RWPE2 (cell line): ENCODE results near the gene FAAP20.

Source experiments
- ATAC-seq: fragments of 200-7000 bp; cut with Tn5 transposase; 3 replicates; pipeline ENCODE4 v1.9.1; 2021; ENCODE audit warnings: low read depth
- DNase-seq: peaks from one replicate; pipeline ENCODE4 v3.0.0-alpha.2; 2020; ENCODE audit warnings: low spot score
- H3K27ac ChIP-seq: fragments of 450-650 bp; 2 replicates; pipeline ENCODE4 v1.5.1; 2017; ENCODE audit warnings: mild to moderate bottlenecking; ENCODE audit not compliant: poor library complexity, severe bottlenecking
- H3K27me3 ChIP-seq: fragments of 250-450 bp; sonication (Bioruptor Pico); 2 replicates; pipeline ENCODE4 v1.5.1; 2021; ENCODE audit warnings: mild to moderate bottlenecking, moderate library complexity; ENCODE audit not compliant: insufficient read depth, poor library complexity, severe bottlenecking
- H3K36me3 ChIP-seq: fragments of 250-450 bp; sonication (Bioruptor Pico); 2 replicates; pipeline ENCODE4 v1.5.1; 2020; ENCODE audit warnings: low read depth, mild to moderate bottlenecking, moderate library complexity
- H3K4me1 ChIP-seq: fragments of 250-450 bp; sonication (Bioruptor Pico); 2 replicates; pipeline ENCODE4 v1.5.1; 2021; ENCODE audit warnings: mild to moderate bottlenecking, moderate library complexity; ENCODE audit not compliant: insufficient read depth, poor library complexity, severe bottlenecking
- H3K4me3 ChIP-seq: fragments of 250-450 bp; sonication (Bioruptor Pico); 2 replicates; pipeline ENCODE4 v1.5.1; 2021; ENCODE audit warnings: mild to moderate bottlenecking, moderate library complexity; ENCODE audit not compliant: severe bottlenecking
- H3K9me3 ChIP-seq: fragments of 250-450 bp; sonication (Bioruptor Pico); 2 replicates; pipeline ENCODE4 v1.5.1; 2021; ENCODE audit warnings: mild to moderate bottlenecking, moderate library complexity; ENCODE audit not compliant: severe bottlenecking
- CTCF ChIP-seq: fragments of 450-650 bp; IDR thresholded peaks from one replicate; pipeline ENCODE4 v1.5.1; 2017; ENCODE audit warnings: mild to moderate bottlenecking, moderate library complexity; ENCODE audit not compliant: poor library complexity, severe bottlenecking

FAAP20 gene

GRCh38 chr1:2214541-2215241, 20.1 kb upstream of the FAAP20 start:
- Histone ChIP-seq H3K4me3 (no peak overlapping the region), H3K27ac (no peak overlapping the region), H3K4me1 (peaks cover 10% of the 10 kb centered on the region), H3K36me3 (no peaks in the 10 kb centered on the region), H3K27me3 (no peaks in the 10 kb centered on the region), H3K9me3 (no peaks in the 10 kb centered on the region)
- TF ChIP-seq CTCF = no peak
- DNase-seq = no peak
- ATAC-seq = no peak

- Histone ChIP-seq H3K27me3 (no peaks in the 10 kb centered on the region), H3K36me3 (no peaks in the 10 kb centered on the region), H3K27ac (peak overlapping the region; percentile 84), H3K9me3 (no peaks in the 10 kb centered on the region), H3K4me3 (no peak overlapping the region), H3K4me1 (peaks cover 11% of the 10 kb centered on the region)
- no peak for DNase-seq
- no peak for TF ChIP-seq CTCF
- no peak for ATAC-seq
These were observed 19.3 kb upstream of the FAAP20 start for GRCh38 chr1:2213576-2214505.

- Histone ChIP-seq H3K36me3 (no peaks in the 10 kb centered on the region), H3K9me3 (no peaks in the 10 kb centered on the region), H3K4me3 (no peak overlapping the region), H3K4me1 (peaks cover 21% of the 10 kb centered on the region), H3K27me3 (no peaks in the 10 kb centered on the region), H3K27ac (peak overlapping the region; percentile 84)
- peak; percentile 92 for DNase-seq
- peak; percentile 58 for TF ChIP-seq CTCF
- ATAC-seq = peak; percentile 31
These were observed 18.2 kb upstream of the FAAP20 start for GRCh38 chr1:2212532-2213491.

- peak overlapping the region; percentile 84 for H3K27ac ChIP-seq
- ATAC-seq = no peak
- H3K4me3 ChIP-seq = no peak overlapping the region
- H3K36me3 ChIP-seq = no peaks in the 10 kb centered on the region
- peaks cover 23% of the 10 kb centered on the region for H3K4me1 ChIP-seq
- no peaks in the 10 kb centered on the region for H3K9me3 ChIP-seq
- H3K27me3 ChIP-seq = no peaks in the 10 kb centered on the region
- DNase-seq = no peak
- no peak for TF ChIP-seq CTCF
These were observed 17.6 kb upstream of the FAAP20 start for GRCh38 chr1:2212274-2212531.
